Stimulated activated naive B cell treated with anti-CD40 and anti-IgM and Interleukin-4, amounts not matched to agents 10 μg/mL and 1 μg/mL and 100 μg/mL, for 72 hours (primary cell): ENCODE results near the gene LGI4.

Source experiments
- ATAC-seq, 2 donors: fragments of 150-1000 bp; cut with Tn5 transposase; replicated peaks; 2 replicates each; pipeline ENCODE4 v1.10.0; 2021; ENCODE audit warnings: moderate library complexity in 1 of 2
- DNase-seq: peaks from one replicate; pipeline ENCODE4 v3.0.0; 2021
- H3K27ac Mint-ChIP-seq: one replicate; pipeline ENCODE4 v1.8.0; 2022; ENCODE audit warnings: mild to moderate bottlenecking, mixed read lengths
- H3K27me3 Mint-ChIP-seq, 2 donors: one replicate each; pipeline ENCODE4 v1.8.0; 2022; ENCODE audit warnings: mixed read lengths in 2 of 2
- H3K36me3 Mint-ChIP-seq, 2 donors: one replicate each; pipeline ENCODE4 v1.8.0; 2022; ENCODE audit warnings: mixed read lengths in 2 of 2, mild to moderate bottlenecking in 1 of 2
- H3K4me1 Mint-ChIP-seq, 2 donors: one replicate each; pipeline ENCODE4 v1.8.0; 2022; ENCODE audit warnings: mixed read lengths in 2 of 2, mild to moderate bottlenecking in 1 of 2
- H3K4me3 Mint-ChIP-seq, 2 donors: one replicate each; pipeline ENCODE4 v1.8.0; 2022; ENCODE audit warnings: mild to moderate bottlenecking in 2 of 2, mixed read lengths in 2 of 2, moderate library complexity in 1 of 2
- H3K9me3 Mint-ChIP-seq, 2 donors: one replicate each; pipeline ENCODE4 v1.8.0; 2022; ENCODE audit warnings: mixed read lengths in 2 of 2, mild to moderate bottlenecking in 1 of 2

LGI4 gene

DNA sequence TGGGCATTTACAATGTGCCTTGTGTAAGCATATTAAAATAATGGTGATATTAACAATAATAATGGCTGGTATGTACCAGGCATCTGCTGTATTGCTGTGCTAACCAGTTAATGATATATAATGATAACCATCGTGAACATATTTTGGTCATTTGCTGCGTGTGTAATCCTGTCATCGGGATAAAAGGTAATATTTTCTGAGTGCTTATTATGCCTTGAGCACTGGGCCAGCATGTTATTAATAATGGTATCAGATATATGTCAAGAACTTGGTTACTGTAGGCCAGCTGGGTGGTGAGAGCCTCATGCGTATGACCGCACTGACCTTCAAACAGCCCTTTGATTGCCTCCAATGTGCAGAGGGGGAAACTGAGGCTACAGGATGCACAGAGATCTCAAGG lies 41.4 kb downstream of the LGI4 start:
- DNase-seq (no peak), ATAC-seq (no peak)
- no peak overlapping the region for H3K27ac Mint-ChIP-seq
- no peaks in the 10 kb centered on the region for H3K9me3 Mint-ChIP-seq
- peaks cover 10 to 14% of the 10 kb centered on the region in 2 donors for H3K4me1 Mint-ChIP-seq
- no peaks in the 10 kb centered on the region for H3K27me3 Mint-ChIP-seq
- no peak overlapping the region for H3K4me3 Mint-ChIP-seq
- H3K36me3 Mint-ChIP-seq = no peaks in the 10 kb centered on the region

DNA sequence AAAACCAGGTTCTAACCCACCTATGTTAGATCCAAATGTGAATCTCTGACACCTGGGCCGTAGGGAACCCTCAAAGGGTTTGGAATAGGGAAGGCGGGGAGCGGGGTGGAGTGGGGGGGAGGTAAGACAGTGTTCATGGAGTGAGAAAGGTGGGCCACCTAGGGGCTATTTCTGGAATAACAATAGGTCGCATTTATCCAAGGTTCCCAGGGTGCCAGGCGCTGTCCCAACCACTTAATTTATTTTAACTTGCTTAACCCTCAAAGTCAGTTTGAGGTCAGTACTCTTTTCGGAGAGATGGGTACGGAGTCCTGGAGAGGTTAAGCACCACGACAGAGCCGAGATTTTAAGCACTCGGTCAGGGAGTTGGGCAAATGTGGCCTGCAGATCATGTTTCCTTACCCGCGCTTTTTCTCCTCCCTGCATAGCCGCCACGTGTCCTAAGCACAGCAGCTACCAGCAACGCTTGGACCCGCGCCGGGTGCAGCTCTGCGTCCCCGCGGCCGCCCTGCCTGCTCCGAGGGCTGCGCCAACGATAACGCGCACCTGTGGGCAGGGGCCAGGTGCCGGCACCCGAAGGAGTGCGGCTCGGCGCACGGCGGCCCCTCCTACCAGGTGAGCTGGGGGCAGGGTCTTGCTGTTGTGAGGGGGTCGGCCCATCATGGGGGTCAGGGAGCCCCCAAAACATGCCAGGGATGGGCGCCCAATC lies 44.2 kb downstream of the LGI4 start:
- Mint-ChIP-seq H3K4me1 (peaks cover 26 to 42% of the 10 kb centered on the region in 2 donors), H3K36me3 (no peaks in the 10 kb centered on the region), H3K27me3 (no peaks in the 10 kb centered on the region), H3K4me3 (peak overlapping the region; percentile 32 to 46), H3K27ac (no peak overlapping the region), H3K9me3 (no peaks in the 10 kb centered on the region)
- no peak for DNase-seq
- ATAC-seq = peak; percentile 74 to 78

DNA sequence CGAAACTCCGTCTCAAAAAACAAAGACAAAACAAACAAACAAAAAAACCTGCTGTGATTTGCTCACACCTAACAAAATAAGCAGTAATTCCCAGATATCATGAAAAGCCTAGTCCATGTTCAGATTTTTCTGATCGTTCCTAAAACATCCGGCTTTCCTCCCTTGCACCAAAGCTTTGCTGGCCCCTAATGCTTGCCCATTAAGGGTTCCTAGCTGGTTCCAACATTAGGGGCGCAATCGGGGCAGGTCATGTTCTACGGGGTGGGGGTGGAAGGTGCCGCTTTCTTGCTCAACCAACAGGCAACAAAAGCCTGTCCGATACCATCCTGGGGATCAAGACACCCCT lies 44.7 kb downstream of the LGI4 start:
- peak overlapping the region in 1 of 2 donors; percentile 46 for H3K4me3 Mint-ChIP-seq
- no peaks in the 10 kb centered on the region for H3K27me3 Mint-ChIP-seq
- no peaks in the 10 kb centered on the region for H3K9me3 Mint-ChIP-seq
- H3K36me3 Mint-ChIP-seq = no peaks in the 10 kb centered on the region
- ATAC-seq (peak; percentile 23 to 30), DNase-seq (no peak)
- H3K4me1 Mint-ChIP-seq = peaks cover 29 to 47% of the 10 kb centered on the region in 2 donors
- H3K27ac Mint-ChIP-seq = no peak overlapping the region

DNA sequence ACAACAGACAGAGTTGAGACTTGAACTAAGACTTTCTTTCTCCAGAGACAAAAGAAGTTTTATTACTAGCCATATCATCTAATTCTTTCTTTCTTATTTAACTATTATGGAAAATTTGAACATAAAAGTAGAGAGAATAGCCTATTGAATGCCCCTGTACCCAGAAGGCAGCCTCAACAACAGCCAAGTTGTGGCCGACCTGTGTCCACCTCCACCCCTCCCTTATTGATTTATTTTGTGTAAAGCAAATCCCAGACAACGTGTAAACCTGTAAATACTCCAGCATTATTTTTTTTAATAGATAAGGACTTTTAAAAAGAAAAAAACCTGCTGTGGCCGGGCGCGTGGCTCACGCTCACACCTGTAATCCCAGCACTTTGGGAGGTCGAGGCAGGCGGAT lies 45.3 kb downstream of the LGI4 start:
- Mint-ChIP-seq H3K4me3 (no peak overlapping the region), H3K27me3 (no peaks in the 10 kb centered on the region), H3K36me3 (no peaks in the 10 kb centered on the region), H3K9me3 (no peaks in the 10 kb centered on the region), H3K27ac (no peak overlapping the region), H3K4me1 (peaks cover 33 to 53% of the 10 kb centered on the region in 2 donors)
- no peak for ATAC-seq
- DNase-seq = no peak

DNA sequence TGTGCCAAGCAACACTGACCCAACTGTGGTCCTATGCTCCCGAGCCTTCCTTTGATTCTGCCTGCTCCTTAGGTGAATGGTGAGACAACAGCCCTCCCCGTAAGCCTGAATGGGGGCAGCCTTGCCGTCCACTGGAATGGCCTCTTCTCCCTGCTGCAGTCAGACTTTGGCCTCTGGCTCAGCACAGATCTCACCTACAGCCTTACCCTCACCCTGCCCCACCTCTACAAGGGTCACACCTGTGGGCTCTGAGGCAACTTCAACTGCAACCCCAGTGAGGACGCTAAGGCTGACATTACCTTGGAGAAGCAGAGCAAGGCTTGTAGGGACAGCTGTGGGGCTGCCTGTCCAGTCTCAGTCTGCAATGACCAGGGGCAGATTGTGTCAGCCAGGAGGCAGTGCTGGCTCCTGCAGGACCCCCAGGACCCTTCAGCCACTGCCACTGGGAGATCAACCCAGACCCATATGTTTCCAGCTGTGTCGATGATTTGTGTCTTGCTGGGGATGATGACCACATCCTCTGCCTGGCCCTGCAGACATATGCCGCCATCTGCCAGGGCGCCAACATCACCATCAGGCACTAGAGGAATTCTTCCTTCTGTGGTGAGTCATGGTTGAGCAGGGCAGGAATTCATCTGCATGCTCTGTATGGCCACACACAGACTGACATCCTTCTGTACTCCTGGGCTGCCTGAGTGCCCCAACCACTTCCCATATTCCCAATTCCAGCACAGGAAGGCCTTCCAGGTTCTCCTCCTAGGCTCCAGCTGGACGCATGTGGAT lies 46.5 kb downstream of the LGI4 start:
- Mint-ChIP-seq H3K27ac (no peak overlapping the region), H3K4me1 (peaks cover 44 to 65% of the 10 kb centered on the region in 2 donors), H3K4me3 (no peak overlapping the region), H3K27me3 (no peaks in the 10 kb centered on the region), H3K9me3 (no peaks in the 10 kb centered on the region), H3K36me3 (no peaks in the 10 kb centered on the region)
- DNase-seq = no peak
- no peak for ATAC-seq

DNA sequence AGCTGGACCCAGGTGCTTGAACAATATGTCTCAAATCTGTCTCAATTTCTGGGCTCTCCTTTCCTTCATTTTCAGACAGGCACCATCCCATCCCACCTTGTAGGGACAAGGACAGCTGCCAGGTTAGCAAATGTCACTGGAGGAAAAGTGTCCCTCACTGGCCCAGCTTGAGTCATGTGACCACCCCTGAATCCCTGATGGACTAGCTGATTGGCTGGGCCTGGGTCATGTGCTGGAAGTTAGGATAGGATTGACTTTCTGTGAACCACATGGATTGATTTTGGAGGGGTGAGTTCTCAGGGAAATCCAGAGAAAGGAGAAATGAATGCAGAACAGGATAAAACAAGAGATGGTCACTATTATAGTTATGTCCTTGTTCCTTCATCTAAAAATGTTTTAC lies 47.5 kb downstream of the LGI4 start:
- no peaks in the 10 kb centered on the region for H3K9me3 Mint-ChIP-seq
- ATAC-seq (no peak), DNase-seq (no peak)
- H3K4me3 Mint-ChIP-seq = no peak overlapping the region
- no peaks in the 10 kb centered on the region for H3K36me3 Mint-ChIP-seq
- H3K27ac Mint-ChIP-seq = no peak overlapping the region
- peaks cover 47 to 72% of the 10 kb centered on the region in 2 donors for H3K4me1 Mint-ChIP-seq
- H3K27me3 Mint-ChIP-seq = no peaks in the 10 kb centered on the region

DNA sequence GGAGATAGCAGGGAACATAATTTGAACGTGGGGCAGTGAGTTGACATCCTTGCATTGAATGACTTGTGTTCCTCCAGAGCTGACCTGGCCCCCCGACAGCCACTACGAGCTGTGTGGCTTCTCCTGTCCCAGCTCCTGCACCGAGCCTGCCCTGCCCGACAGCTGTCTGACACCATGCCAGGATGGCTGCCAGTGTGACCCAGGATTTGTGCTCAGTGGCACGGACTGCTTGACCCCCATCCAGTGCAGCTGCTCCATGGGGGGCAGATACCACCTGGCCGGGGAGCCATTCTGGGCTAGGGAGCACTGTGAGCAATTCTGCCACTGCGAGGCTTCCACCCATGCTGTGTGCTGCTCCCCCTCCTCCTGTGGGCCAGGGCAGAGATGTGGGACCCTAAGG lies 48.4 kb downstream of the LGI4 start:
- DNase-seq (no peak), ATAC-seq (no peak)
- no peak overlapping the region for H3K4me3 Mint-ChIP-seq
- peak overlapping the region; percentile 89 for H3K27ac Mint-ChIP-seq
- no peaks in the 10 kb centered on the region for H3K27me3 Mint-ChIP-seq
- H3K9me3 Mint-ChIP-seq = no peaks in the 10 kb centered on the region
- H3K4me1 Mint-ChIP-seq = peaks cover 47 to 74% of the 10 kb centered on the region in 2 donors
- H3K36me3 Mint-ChIP-seq = no peaks in the 10 kb centered on the region

DNA sequence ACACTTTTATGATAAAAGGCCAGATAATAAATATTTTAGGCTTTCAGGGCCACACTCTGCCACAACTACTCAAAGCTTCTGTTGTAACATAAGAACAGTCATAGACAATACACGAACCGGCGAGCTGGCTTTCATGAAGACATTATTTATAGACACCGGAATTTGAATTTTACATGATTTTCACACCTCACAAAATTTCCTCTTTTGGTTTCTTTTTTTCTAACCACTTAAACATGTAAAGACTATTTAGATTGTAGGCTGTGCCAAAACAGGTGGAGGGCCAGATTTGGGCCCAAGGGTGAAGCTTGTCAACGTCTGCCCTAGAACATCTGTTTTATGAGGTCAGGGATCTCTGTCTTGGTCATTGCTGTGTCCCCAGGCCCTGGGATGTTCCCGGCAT lies 48.9 kb downstream of the LGI4 start:
- ATAC-seq (peak; percentile 47), DNase-seq (no peak)
- peaks cover 49 to 74% of the 10 kb centered on the region in 2 donors for H3K4me1 Mint-ChIP-seq
- peak overlapping the region; percentile 81 for H3K27ac Mint-ChIP-seq
- H3K27me3 Mint-ChIP-seq = no peaks in the 10 kb centered on the region
- H3K9me3 Mint-ChIP-seq = no peaks in the 10 kb centered on the region
- peak overlapping the region; percentile 5 to 17 for H3K4me3 Mint-ChIP-seq
- H3K36me3 Mint-ChIP-seq = no peaks in the 10 kb centered on the region

DNA sequence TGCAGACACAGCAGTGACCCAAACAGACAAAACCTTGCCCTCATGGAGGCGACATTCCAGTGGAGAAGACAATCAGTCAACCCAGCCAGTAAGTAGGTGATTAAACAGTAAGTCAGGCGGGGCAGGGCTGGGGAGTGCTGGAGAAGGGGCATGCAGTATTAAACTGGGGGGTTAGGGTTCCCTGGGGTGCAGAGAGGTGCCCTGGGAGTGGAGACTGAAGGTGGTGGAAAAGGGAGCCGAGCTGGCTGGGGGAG lies 50.4 kb downstream of the LGI4 start:
- Mint-ChIP-seq H3K27me3 (no peaks in the 10 kb centered on the region), H3K27ac (peak overlapping the region; percentile 91), H3K36me3 (no peaks in the 10 kb centered on the region), H3K9me3 (no peaks in the 10 kb centered on the region), H3K4me1 (peaks cover 50 to 68% of the 10 kb centered on the region in 2 donors), H3K4me3 (no peak overlapping the region)
- DNase-seq (no peak), ATAC-seq (no peak)

DNA sequence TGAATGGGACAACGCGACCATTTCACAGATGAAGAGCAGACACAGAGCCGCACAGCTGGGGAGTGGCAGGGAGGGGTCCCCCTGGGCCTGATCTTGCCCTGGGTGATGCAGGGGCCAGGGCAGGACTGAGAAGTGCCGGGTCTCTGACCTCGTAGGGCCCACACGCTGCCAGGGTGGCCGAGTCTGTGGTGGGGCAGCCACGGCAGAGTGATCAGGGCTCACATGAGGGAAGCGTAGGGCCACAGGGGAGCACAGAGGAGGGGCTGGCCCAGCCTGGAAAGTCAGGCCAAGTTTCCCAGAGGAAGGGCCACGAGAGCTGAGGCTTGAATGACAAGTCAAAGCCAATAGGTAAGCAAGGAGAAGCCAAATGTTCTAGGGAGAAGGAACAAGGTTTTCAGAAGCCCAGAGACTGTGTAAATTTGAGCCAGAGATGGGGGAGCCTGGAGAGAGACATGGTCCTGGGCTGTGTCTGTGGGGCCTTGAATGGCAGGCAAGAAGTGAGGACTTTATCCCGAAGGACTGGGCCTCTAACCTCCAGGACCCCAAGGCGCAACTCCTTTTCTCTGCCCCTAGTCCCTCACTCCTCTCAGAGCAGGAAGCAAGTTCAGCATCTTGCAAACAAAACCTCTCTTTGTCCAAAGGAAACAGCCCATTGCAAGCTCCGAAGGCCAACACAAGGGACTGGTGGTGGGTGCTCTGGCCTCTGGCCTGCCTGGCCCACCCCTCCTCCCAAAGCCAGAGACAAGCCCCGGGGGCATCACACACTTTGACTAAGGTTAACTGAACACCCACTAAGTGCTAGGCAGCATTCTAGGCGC lies 51.0 kb downstream of the LGI4 start:
- Mint-ChIP-seq H3K27ac (peak overlapping the region; percentile 91), H3K9me3 (no peaks in the 10 kb centered on the region), H3K4me3 (peak overlapping the region in 1 of 2 donors; percentile 3), H3K36me3 (no peaks in the 10 kb centered on the region), H3K4me1 (peaks cover 53 to 67% of the 10 kb centered on the region in 2 donors), H3K27me3 (no peaks in the 10 kb centered on the region)
- ATAC-seq (peak; percentile 49 to 61), DNase-seq (no peak)

DNA sequence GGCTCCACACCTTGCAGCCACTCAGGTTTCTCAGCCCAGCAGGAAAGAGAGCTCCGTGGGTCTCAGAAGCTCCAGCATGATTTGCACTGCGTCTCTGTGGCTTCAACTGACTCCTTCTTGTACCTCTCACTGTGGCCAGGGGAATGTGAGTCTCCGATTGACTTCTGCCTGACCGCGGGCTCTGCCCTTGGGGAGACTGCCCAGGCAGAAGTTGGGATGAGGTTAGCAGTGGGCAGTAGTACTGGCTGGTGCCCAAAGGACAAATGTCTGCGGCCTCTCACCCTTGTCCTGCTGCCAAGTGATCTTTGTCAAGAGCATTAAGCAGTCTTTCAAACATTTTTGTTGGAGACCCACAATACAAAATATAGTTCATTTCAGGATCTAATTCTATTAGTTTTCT lies 53.7 kb downstream of the LGI4 start:
- DNase-seq (no peak), ATAC-seq (no peak)
- H3K4me3 Mint-ChIP-seq = no peak overlapping the region
- H3K27me3 Mint-ChIP-seq = no peaks in the 10 kb centered on the region
- peaks cover 53 to 54% of the 10 kb centered on the region in 2 donors for H3K4me1 Mint-ChIP-seq
- no peaks in the 10 kb centered on the region for H3K9me3 Mint-ChIP-seq
- no peaks in the 10 kb centered on the region for H3K36me3 Mint-ChIP-seq
- no peak overlapping the region for H3K27ac Mint-ChIP-seq

DNA sequence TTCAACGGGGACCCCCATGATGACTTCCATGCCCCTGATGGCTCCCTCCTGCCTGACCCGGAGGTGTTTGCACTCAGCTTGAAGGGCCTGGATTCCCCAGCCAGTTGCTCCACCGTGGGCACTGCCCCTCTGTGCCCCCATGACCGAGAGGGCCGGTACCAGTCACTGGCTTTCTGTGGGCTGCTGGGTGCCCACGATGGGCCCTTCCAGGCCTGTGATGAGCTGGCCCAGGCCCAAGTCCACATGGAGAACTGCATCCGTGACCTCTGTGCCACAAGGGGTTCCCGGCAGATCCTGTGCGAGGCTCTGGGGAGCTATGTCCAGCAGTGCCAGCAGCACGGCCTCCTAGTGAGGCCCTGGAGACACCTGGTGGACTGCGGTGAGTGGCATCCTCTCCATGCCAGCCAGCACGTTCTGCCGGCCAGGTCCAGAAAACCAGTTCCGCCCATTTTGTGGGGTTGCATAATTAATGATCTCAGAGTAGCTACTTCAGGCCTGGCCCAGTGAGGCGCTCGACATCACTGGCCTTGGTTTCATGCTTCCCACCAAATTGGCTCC lies 54.2 kb downstream of the LGI4 start:
- no peaks in the 10 kb centered on the region for H3K36me3 Mint-ChIP-seq
- no peak for DNase-seq
- peaks cover 49% of the 10 kb centered on the region in 2 donors for H3K4me1 Mint-ChIP-seq
- no peak overlapping the region for H3K4me3 Mint-ChIP-seq
- no peaks in the 10 kb centered on the region for H3K9me3 Mint-ChIP-seq
- no peaks in the 10 kb centered on the region for H3K27me3 Mint-ChIP-seq
- H3K27ac Mint-ChIP-seq = no peak overlapping the region
- ATAC-seq = no peak

DNA sequence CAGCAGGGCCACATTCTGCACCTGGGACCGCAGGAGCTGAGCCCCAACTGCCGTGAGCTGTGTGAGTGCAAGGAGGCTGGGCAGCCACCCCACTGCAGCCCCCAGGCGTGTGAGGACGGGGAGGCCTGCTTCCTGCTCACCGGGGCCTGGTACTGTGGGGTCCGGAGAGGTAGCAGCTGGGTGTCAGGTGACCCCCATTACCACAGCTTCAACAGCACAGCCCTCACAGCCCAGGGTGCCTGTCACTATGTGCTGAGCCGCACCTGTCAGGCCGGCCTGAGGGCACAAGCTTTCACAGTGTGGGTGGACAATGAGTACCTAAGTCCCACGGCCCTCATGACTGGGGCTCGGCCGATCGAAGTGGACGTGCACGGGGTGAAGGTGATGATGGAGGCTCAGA lies 55.0 kb downstream of the LGI4 start:
- H3K27me3 Mint-ChIP-seq = no peaks in the 10 kb centered on the region
- H3K9me3 Mint-ChIP-seq = no peaks in the 10 kb centered on the region
- H3K27ac Mint-ChIP-seq = peak overlapping the region; percentile 44
- ATAC-seq = no peak
- H3K4me1 Mint-ChIP-seq = peaks cover 49 to 51% of the 10 kb centered on the region in 2 donors
- no peak for DNase-seq
- no peak overlapping the region for H3K4me3 Mint-ChIP-seq
- H3K36me3 Mint-ChIP-seq = no peaks in the 10 kb centered on the region

DNA sequence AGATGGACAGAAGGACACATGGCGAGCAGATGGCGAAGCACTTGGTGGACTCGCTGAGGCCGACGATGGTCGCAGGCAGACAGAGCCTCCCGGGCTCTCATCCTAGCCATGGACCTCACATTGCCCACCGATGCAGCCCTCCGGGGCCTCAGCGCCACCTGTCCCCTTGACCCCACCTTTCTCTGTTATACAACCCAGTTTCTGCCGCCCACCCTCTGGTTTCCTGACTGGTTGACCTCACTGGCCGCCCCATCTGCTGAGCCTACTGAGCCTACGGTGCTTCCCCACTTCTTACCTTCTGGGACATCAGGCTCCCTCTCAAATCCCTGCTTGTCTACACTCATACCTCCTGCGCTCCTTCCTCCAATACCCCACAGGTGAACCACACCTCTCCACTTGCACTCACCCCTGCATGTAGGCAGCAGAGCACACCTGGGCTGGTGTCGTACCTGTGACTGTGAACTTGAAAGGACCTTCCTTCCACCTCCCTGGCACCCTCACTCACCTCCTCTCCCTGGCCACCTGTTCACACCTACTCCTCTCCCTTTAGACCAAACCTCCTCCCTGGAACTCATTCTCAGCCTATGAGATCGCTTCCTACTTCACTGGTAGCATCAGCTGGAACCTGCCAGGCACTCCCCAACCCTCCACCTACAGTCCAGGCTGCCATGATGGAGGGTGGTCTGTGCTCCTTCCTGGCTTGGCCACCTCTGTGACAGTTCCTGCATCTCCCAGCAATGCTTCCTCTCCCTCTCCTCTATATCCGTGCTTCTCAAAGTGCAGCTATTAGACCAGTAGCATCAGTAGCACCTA lies 57.2 kb downstream of the LGI4 start:
- DNase-seq (no peak), ATAC-seq (no peak)
- Mint-ChIP-seq H3K27ac (no peak overlapping the region), H3K4me1 (peaks cover 29 to 42% of the 10 kb centered on the region in 2 donors), H3K4me3 (no peak overlapping the region), H3K36me3 (no peaks in the 10 kb centered on the region), H3K9me3 (no peaks in the 10 kb centered on the region), H3K27me3 (no peaks in the 10 kb centered on the region)
